Effector memory CD8-positive, alpha-beta T cell (primary cell): ENCODE data around the gene RGS19.

Experiments used
- ATAC-seq: fragments of 150-1000 bp; cut with Tn5 transposase; replicated peaks from 2 replicates; pipeline ENCODE4 v1.10.0; 2021; ENCODE audit warnings: mild to moderate bottlenecking, moderate library complexity
- DNase-seq, 3 experiments: peaks; one replicate each; pipeline ENCODE4 v3.0.0; 2021
- H3K27ac Mint-ChIP-seq, 2 donors: one replicate each; pipeline ENCODE4 v1.8.0; 2022; ENCODE audit warnings: mild to moderate bottlenecking in 2 of 2, mixed read lengths in 2 of 2, moderate library complexity in 2 of 2
- H3K27me3 Mint-ChIP-seq, 2 donors: one replicate each; pipeline ENCODE4 v1.8.0; 2022; ENCODE audit warnings: mixed read lengths in 2 of 2
- H3K36me3 Mint-ChIP-seq: one replicate; pipeline ENCODE4 v1.8.0; 2022; ENCODE audit warnings: mild to moderate bottlenecking, moderate library complexity, mixed read lengths; ENCODE audit not compliant: insufficient read depth
- H3K4me1 Mint-ChIP-seq, 2 donors: one replicate each; pipeline ENCODE4 v1.8.0; 2022; ENCODE audit warnings: low read depth in 2 of 2, mixed read lengths in 2 of 2
- H3K4me3 Mint-ChIP-seq, 2 donors: one replicate each; pipeline ENCODE4 v1.8.0; 2022; ENCODE audit warnings: mild to moderate bottlenecking in 2 of 2, mixed read lengths in 2 of 2, moderate library complexity in 2 of 2
- H3K9me3 Mint-ChIP-seq, 2 donors: one replicate each; pipeline ENCODE4 v1.8.0; 2022; ENCODE audit warnings: mixed read lengths in 2 of 2

Gene RGS19

GRCh38 chr20:64074184-64074789 is 5.0 kb downstream of the RGS19 start:
- ATAC-seq, result no peak
- no peak overlapping the region for H3K27ac Mint-ChIP-seq
- no peaks in the 10 kb centered on the region for H3K27me3 Mint-ChIP-seq
- H3K4me1 Mint-ChIP-seq, result peaks cover 9 to 33% of the 10 kb centered on the region in 2 donors
- H3K9me3 Mint-ChIP-seq, result no peaks in the 10 kb centered on the region
- H3K36me3 Mint-ChIP-seq, result peaks cover 41% of the 10 kb centered on the region
- DNase-seq, result no peak
- H3K4me3 Mint-ChIP-seq, result no peak overlapping the region

- Mint-ChIP-seq H3K4me1 (peaks cover 9 to 29% of the 10 kb centered on the region in 2 donors), H3K4me3 (no peak overlapping the region), H3K27me3 (no peaks in the 10 kb centered on the region), H3K36me3 (peaks cover 40% of the 10 kb centered on the region), H3K27ac (no peak overlapping the region), H3K9me3 (no peaks in the 10 kb centered on the region)
- ATAC-seq (no peak), DNase-seq (no peak)
Observed at GRCh38 chr20:64073476-64074183, 5.7 kb downstream of the RGS19 start.

GRCh38 chr20:64072498-64073063 is 6.7 kb downstream of the RGS19 start:
- H3K4me3 Mint-ChIP-seq, result no peak overlapping the region
- peaks cover 34% of the 10 kb centered on the region for H3K36me3 Mint-ChIP-seq
- no peaks in the 10 kb centered on the region for H3K27me3 Mint-ChIP-seq
- ATAC-seq (no peak), DNase-seq (no peak)
- peaks cover 9 to 27% of the 10 kb centered on the region in 2 donors for H3K4me1 Mint-ChIP-seq
- H3K9me3 Mint-ChIP-seq, result no peaks in the 10 kb centered on the region
- H3K27ac Mint-ChIP-seq, result peak overlapping the region in 1 of 2 donors; percentile 82

DNA sequence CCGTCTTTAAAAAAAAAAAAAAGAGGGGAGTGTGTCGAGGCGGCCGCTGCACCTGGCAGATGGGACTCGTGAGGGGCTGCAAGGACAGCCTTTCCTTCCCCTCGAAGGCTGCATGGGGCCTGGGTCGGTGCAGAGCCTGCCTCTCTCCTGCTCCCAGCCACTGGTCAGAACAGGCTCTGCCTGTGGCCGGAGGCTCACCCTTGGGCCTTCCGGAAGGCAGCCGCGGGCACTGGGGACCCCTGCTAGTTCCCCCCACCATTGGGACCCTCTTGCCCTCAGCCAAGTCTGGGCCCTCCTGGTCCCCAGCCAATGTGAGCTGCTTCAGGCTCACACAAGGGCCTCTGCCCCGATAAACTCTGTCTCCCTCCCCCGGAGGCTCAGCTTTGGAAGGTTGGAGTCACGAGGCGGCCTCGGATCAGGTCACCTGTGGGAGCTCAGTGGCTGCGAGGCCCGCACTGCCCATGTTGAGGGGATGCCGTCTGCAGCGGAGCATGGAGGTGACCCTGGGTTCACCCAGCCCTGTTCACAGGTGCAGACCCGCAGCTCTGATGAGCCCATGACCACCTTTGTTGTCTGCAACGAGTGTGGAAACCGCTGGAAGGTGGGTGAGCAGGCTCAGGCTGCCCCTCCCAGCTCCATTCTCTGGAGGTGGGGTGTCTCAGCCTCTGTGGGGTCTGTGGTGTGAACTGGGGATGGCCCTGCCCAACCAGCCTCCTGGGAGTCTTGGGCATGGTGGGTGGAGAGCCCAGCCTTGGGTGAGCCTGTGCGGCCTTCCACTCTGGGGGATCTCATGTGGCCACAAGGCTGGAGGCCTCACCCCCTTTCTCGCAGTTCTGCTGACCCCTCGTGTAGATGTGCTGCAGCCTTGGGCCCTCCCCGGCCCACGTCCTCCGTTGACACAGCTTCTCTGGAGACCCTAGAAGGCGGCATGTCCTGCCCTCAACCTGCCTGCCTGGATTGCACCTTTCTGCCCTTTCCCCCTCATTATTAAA is 7.7 kb downstream of the RGS19 start:
- Mint-ChIP-seq H3K27ac (peak overlapping the region in 1 of 2 donors; percentile 82), H3K9me3 (no peaks in the 10 kb centered on the region), H3K36me3 (peaks cover 33% of the 10 kb centered on the region), H3K27me3 (no peaks in the 10 kb centered on the region), H3K4me3 (no peak overlapping the region), H3K4me1 (peaks cover 12 to 29% of the 10 kb centered on the region in 2 donors)
- ATAC-seq (no peak), DNase-seq (no peak)

GRCh38 chr20:64070244-64070993 is 8.9 kb downstream of the RGS19 start:
- H3K27me3 Mint-ChIP-seq, result no peaks in the 10 kb centered on the region
- DNase-seq (no peak), ATAC-seq (no peak)
- peaks cover 23 to 37% of the 10 kb centered on the region in 2 donors for H3K4me1 Mint-ChIP-seq
- peaks cover 31% of the 10 kb centered on the region for H3K36me3 Mint-ChIP-seq
- no peak overlapping the region for H3K4me3 Mint-ChIP-seq
- H3K27ac Mint-ChIP-seq, result no peak overlapping the region
- H3K9me3 Mint-ChIP-seq, result no peaks in the 10 kb centered on the region

DNA sequence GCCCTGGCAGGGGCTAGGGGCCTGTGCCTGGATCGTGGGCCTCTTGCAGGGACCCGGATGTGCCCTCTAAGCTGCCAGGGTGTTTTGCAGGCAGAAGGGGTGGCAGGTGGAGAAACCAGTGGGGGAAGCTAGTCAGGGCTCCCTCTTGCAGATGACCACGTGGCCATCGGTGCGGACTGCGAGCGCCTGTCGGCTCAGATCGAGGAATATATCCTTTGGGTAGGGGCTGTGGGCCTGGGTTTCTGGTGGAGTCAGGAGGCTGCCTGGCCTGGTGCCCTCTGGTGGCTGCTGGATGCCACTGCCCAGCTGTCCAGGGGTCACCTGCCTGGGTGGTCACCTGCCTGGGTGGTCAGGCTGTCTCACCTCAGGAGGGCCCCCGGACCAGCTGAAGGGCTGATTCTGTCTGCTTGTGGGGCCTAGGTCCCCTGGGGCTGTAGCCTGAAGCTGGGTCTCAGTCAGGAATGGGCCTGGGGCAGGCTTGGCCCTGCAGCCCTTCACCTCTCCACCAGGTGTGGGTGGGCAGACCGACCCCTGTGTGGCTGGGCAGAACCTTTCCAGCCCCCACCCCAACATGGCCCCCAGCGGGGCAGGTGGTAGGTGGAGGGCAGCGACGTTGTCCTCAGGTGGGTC is 9.6 kb downstream of the RGS19 start:
- no peak overlapping the region for H3K4me3 Mint-ChIP-seq
- H3K36me3 Mint-ChIP-seq, result peaks cover 27% of the 10 kb centered on the region
- no peaks in the 10 kb centered on the region for H3K9me3 Mint-ChIP-seq
- ATAC-seq, result no peak
- H3K4me1 Mint-ChIP-seq, result peaks cover 27 to 37% of the 10 kb centered on the region in 2 donors
- no peak overlapping the region for H3K27ac Mint-ChIP-seq
- no peaks in the 10 kb centered on the region for H3K27me3 Mint-ChIP-seq
- no peak for DNase-seq

DNA sequence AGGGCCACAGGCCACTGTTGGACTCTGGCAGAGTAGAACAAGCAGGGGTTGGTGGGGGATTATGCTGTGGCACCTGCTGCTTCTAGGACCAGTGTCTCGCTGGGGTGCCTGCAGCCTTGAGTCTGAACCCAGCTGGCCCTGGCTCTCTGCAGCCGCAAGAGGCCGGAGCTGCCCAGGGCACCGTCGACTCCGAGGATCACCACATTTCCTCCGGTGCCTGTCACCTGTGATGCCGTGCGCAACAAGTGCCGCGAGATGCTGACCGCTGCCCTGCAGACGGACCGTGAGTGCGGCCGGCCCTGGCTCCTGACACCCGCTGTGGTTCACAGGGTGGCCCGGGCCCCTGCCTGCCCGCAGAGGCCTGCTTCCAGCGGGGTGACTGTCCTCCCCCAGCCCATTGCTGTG is 10.1 kb downstream of the RGS19 start:
- H3K4me1 Mint-ChIP-seq, result peaks cover 27 to 42% of the 10 kb centered on the region in 2 donors
- H3K36me3 Mint-ChIP-seq, result peaks cover 28% of the 10 kb centered on the region
- no peak overlapping the region for H3K4me3 Mint-ChIP-seq
- ATAC-seq (no peak), DNase-seq (no peak)
- H3K27ac Mint-ChIP-seq, result no peak overlapping the region
- no peaks in the 10 kb centered on the region for H3K9me3 Mint-ChIP-seq
- no peaks in the 10 kb centered on the region for H3K27me3 Mint-ChIP-seq

DNA sequence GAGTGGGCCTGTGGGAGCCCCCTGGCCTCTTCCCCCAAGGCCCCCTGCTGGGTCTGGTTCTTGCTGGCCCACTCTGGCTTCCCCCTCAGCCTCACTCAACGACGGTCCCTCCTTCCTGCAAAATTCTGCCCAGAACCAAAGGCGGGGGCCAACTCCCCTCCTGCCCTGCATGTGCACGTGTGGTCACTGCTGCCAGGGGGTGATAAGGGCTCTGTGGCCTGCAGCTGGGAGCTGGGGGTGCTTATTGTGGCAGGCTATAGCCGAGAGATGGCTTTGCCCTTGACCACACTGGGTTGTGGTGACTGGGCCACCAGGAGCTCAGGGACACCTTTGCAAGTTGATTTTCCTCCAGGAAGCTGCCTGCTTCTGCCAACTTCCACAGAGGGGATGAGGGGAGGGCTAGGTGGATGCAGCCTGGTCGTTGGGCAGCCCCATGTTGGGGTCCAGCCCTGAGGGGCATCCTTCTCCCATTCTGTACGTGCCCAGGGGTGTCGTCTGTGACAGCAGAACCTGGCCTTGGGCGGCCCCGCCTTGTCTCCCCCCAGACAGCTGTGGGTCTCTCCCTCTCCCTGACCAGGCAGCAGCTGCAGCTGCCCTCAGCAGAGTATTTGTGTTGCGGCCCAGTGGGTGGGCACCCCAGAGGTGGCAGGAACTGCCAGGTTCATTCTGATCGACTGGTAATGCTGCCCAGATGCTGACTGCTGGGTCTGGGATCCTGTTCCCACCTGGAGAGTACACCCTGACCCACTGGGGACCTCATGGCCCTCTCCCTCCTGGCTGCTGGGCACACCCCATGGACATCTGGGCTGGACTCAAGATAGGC is 10.7 kb downstream of the RGS19 start:
- Mint-ChIP-seq H3K4me1 (peaks cover 33 to 49% of the 10 kb centered on the region in 2 donors), H3K27ac (no peak overlapping the region), H3K4me3 (no peak overlapping the region), H3K9me3 (no peaks in the 10 kb centered on the region), H3K27me3 (no peaks in the 10 kb centered on the region), H3K36me3 (peaks cover 24% of the 10 kb centered on the region)
- ATAC-seq (no peak), DNase-seq (no peak)

DNA sequence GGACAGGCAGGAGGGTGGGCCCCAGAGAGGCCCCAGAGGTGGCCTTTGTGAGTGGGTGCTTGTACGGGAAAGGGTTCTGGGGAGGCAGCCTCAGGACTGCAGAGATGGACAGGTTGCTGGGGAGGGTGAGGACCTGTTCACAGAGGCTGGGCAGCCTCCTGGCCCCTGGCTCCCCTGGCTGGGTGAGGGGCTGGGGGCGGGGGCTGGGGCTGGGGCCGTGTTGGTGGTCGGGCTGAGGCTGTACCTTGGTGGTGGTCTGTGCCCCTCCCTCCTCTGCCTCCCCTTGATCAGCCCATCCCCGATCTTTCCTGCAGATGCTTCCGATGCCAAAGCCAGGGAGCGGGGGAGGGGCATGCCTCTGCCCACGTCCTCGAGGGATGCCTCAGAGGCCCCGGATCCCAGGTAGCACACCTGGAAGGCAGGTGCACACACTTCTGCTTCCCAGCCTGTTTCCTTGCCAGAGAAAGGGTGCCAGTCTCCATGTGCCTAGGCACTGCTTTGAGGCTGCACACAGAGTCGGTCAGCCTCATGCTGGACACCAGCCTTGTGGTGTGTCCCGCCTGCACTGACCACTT is 11.5 kb downstream of the RGS19 start:
- peaks cover 34 to 51% of the 10 kb centered on the region in 2 donors for H3K4me1 Mint-ChIP-seq
- H3K27ac Mint-ChIP-seq, result no peak overlapping the region
- DNase-seq, result no peak

GRCh38 chr20:64067005-64067632 is 12.2 kb downstream of the RGS19 start:
- no peaks in the 10 kb centered on the region for H3K27me3 Mint-ChIP-seq
- H3K4me3 Mint-ChIP-seq, result no peak overlapping the region
- no peaks in the 10 kb centered on the region for H3K9me3 Mint-ChIP-seq
- DNase-seq (no peak), ATAC-seq (no peak)
- peaks cover 21% of the 10 kb centered on the region for H3K36me3 Mint-ChIP-seq
- H3K27ac Mint-ChIP-seq, result peak overlapping the region in 1 of 2 donors; percentile 32
- H3K4me1 Mint-ChIP-seq, result peaks cover 30 to 48% of the 10 kb centered on the region in 2 donors

More for the DNA sequence above, 11.5 kb downstream of the RGS19 start:
- Mint-ChIP-seq H3K9me3 (no peaks in the 10 kb centered on the region), H3K36me3 (peaks cover 21% of the 10 kb centered on the region), H3K4me3 (no peak overlapping the region), H3K27me3 (no peaks in the 10 kb centered on the region)
- ATAC-seq, result no peak

DNA sequence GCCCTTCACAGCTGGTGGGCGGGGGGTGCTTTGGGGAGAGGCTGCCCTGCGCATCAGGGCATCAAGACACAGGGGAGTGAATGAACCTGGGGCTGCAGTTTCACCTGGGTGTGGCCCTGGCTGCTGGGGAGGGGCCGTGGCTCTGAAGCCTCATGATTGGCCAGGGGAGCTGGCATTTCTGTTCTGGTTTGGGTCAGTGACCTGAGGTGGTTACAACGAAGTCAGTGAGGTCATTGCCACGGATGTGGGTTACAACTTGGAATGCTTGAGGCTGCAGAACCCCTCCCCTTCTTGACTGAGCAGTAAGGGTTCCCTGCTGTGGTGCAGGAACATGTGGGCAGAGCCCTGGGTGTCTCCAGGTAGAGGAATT is 13.4 kb downstream of the RGS19 start:
- Mint-ChIP-seq H3K4me3 (peak overlapping the region; percentile 54 to 65), H3K27me3 (no peaks in the 10 kb centered on the region), H3K36me3 (peaks cover 15% of the 10 kb centered on the region), H3K9me3 (no peaks in the 10 kb centered on the region), H3K27ac (peak overlapping the region in 1 of 2 donors; percentile 79), H3K4me1 (peaks cover 30 to 45% of the 10 kb centered on the region in 2 donors)
- peak; percentile 76 for ATAC-seq
- DNase-seq, result peak; percentile 53 to 65 (median 63)
